Thyroid gland (tissue), 4 donors: ENCODE measurements around the gene PBX2. TPM values are rescaled to one million over a fixed set of nuclear protein-coding genes. Genes with fewer than 3 reads are reported as not detected.

Experiments
- DNase-seq, 2 donors: peaks; one replicate each; pipeline ENCODE4 v3.0.0-alpha.2; 2019
- H3K27ac ChIP-seq, 3 donors: fragments of 200-600 bp; sonication (generic); 1 replicate in 2 of 3; 2 replicates in 1 of 3; pipeline ENCODE4 v1.5.1; 2016 to 2019; ENCODE audit warnings: mild to moderate bottlenecking in 1 of 3, moderate library complexity in 1 of 3
- H3K27me3 ChIP-seq: fragments of 200-600 bp; sonication (generic); one replicate; pipeline ENCODE4 v1.5.1; 2019
- H3K36me3 ChIP-seq, 2 donors: fragments of 200-600 bp; sonication (generic); one replicate each; pipeline ENCODE4 v1.5.1; 2016 to 2019
- H3K4me1 ChIP-seq, 2 donors: fragments of 200-600 bp; sonication (generic); one replicate each; pipeline ENCODE4 v1.5.1; 2017 to 2019
- H3K4me3 ChIP-seq, 3 donors: fragments of 200-600 bp; sonication (generic); replicated peaks in 1 of 3; 1 replicate in 2 of 3; 2 replicates in 1 of 3; pipeline ENCODE4 v1.5.1; 2016; ENCODE audit warnings: mild to moderate bottlenecking in 1 of 3
- H3K9me3 ChIP-seq: fragments of 200-600 bp; sonication (generic); one replicate; pipeline ENCODE4 v1.5.1; 2017
- CTCF ChIP-seq, 6 experiments: fragments of 200-600 bp in 3 of 6; fragments of 450-650 bp in 3 of 6; sonication (generic) in 3 of 6; IDR thresholded peaks; one replicate each; pipeline ENCODE4 v1.5.1; 2016 to 2019; ENCODE audit warnings: antibody characterized with exemption in 6 of 6, mild to moderate bottlenecking in 2 of 6, inconsistent platforms in 1 of 6, moderate library complexity in 1 of 6
- POLR2A ChIP-seq, 2 donors: fragments of 450-650 bp; IDR thresholded peaks; one replicate each; pipeline ENCODE4 v1.6.1; 2017; ENCODE audit warnings: antibody characterized with exemption in 2 of 2, mild to moderate bottlenecking in 2 of 2, moderate library complexity in 1 of 2
- WGBS, 2 donors: methylation state at CpG; one replicate each; pipeline ENCODE4 v1.1.5; 2017; 5-methylcytosine and 5-hydroxymethylcytosine counted together
- intact Hi-C: fragments of 100-400 bp; cut with DNase I; formaldehyde crosslinking; loops from one replicate; pipeline ENCODE4 v1.15.1; 2023
- total RNA-seq, 4 donors: library from RNA; depleted of rRNA; stranded (reverse); fragments of >200 nt; gene quantifications; one replicate each; pipeline ENCODE4 v1.2.3, GENCODE V29; 2016

Gene PBX2
- total RNA-seq, 4 donors from 2014 or later, result 66.0 to 93.4 (median 74.2) TPM

GRCh38 chr6:32177788-32178546 lies 12.0 kb downstream of the PBX2 start, which contains the start of gene RNF5:
RNF5 (plus strand) TSS chr6:32178405; CDS start chr6:32178512, 107 bp downstream.
- H3K4me1 ChIP-seq, result peaks cover 25 to 35% of the 10 kb centered on the region in 2 donors
- peaks cover 5 to 13% of the 10 kb centered on the region in 2 donors for H3K36me3 ChIP-seq
- TF ChIP-seq CTCF (IDR thresholded peaks at IDR 0.05), result no peak
- TF ChIP-seq POLR2A (IDR thresholded peaks at IDR 0.05), result peak in 1 of 2 donors; percentile 61
- peak within 1 kb of the TSS; percentile 90 to 96 (median 94) for H3K27ac ChIP-seq
- intact Hi-C loops, result no loop called here
- no peaks in the 10 kb centered on the region for H3K27me3 ChIP-seq
- DNase-seq, result peak; percentile 99
- peak within 1 kb of the TSS; percentile 29 to 96 (median 72) for H3K4me3 ChIP-seq
- WGBS, 2 donors, result 1% methylated on average over 33 of the region's 33 CpGs
- no peaks in the 10 kb centered on the region for H3K9me3 ChIP-seq

- Histone ChIP-seq H3K4me3 (peak overlapping the region in 2 of 3 donors; percentile 21 to 96), H3K27ac (peak overlapping the region; percentile 90 to 96 (median 94)), H3K27me3 (no peaks in the 10 kb centered on the region), H3K9me3 (no peaks in the 10 kb centered on the region), H3K4me1 (peaks cover 25 to 35% of the 10 kb centered on the region in 2 donors), H3K36me3 (peaks cover 5 to 7% of the 10 kb centered on the region in 2 donors)
- peak in 1 of 2 donors; percentile 68 for TF ChIP-seq POLR2A (IDR thresholded peaks at IDR 0.05)
- no peak for TF ChIP-seq CTCF (IDR thresholded peaks at IDR 0.05)
- DNase-seq, result peak in 1 of 2 donors; percentile 41
- intact Hi-C loops, result no loop called here
- WGBS, 2 donors, result 1 to 2% methylated on average over 20 of the region's 20 CpGs
Observed at GRCh38 chr6:32177183-32177787, 12.7 kb downstream of the PBX2 start.

- TF ChIP-seq POLR2A (IDR thresholded peaks at IDR 0.05) (no peak), CTCF (IDR thresholded peaks at IDR 0.05) (no peak)
- no peak for DNase-seq
- Histone ChIP-seq H3K9me3 (no peaks in the 10 kb centered on the region), H3K4me3 (peak overlapping the region in 2 of 3 donors; percentile 21 to 96), H3K4me1 (peaks cover 25 to 35% of the 10 kb centered on the region in 2 donors), H3K36me3 (peaks cover 5 to 7% of the 10 kb centered on the region in 2 donors), H3K27me3 (no peaks in the 10 kb centered on the region), H3K27ac (peak overlapping the region; percentile 90 to 96 (median 94))
- intact Hi-C loops, result no loop called here
- WGBS, 2 donors, result 23 to 25% methylated on average over 5 of the region's 5 CpGs
Observed at GRCh38 chr6:32176476-32177182, 13.4 kb downstream of the PBX2 start.

- peak; percentile 96 for DNase-seq
- Histone ChIP-seq H3K9me3 (no peaks in the 10 kb centered on the region), H3K27ac (peak within 1 kb of the TSS; percentile 94 to 96 (median 94)), H3K4me1 (peaks cover 25 to 35% of the 10 kb centered on the region in 2 donors), H3K27me3 (no peaks in the 10 kb centered on the region), H3K4me3 (peak within 1 kb of the TSS; percentile 72 to 98 (median 96)), H3K36me3 (peaks cover 0 to 1% of the 10 kb centered on the region in 2 donors)
- intact Hi-C loops, result no loop called here
- 0% methylated on average over 19 to 22 of the region's 27 CpGs for WGBS, 2 donors
- TF ChIP-seq CTCF (IDR thresholded peaks at IDR 0.05) (no peak), POLR2A (IDR thresholded peaks at IDR 0.05) (peak in 1 of 2 donors; percentile 80)
Observed at GRCh38 chr6:32175711-32176475, 14.1 kb downstream of the PBX2 start, which contains the start of gene AGPAT1. AGPAT1 (minus strand) TSS chr6:32176084; CDS start chr6:32171496, 4,588 bp downstream.
